HEK293 (cell line): ENCODE results near the gene MBD6.
A peak's percentile ranks its signal among the peaks of the same experiment; 100 is the strongest.

Experiments used
- KLF8 ChIP-seq: fragments of 450-650 bp; formaldehyde crosslinking; IDR thresholded peaks from 2 replicates; pipeline ENCODE4 v1.5.1; 2016; ENCODE audit warnings: missing biosample characterization, missing genetic modification characterization
- SP3 ChIP-seq: fragments of 450-650 bp; formaldehyde crosslinking; IDR thresholded peaks from 2 replicates; pipeline ENCODE4 v1.5.1; 2016; ENCODE audit warnings: missing biosample characterization, missing genetic modification characterization
- SP7 ChIP-seq: fragments of 450-650 bp; formaldehyde crosslinking; IDR thresholded peaks from 2 replicates; pipeline ENCODE4 v1.5.1; 2016; ENCODE audit warnings: missing biosample characterization, missing genetic modification characterization
- YY2 ChIP-seq: fragments of 450-650 bp; formaldehyde crosslinking; IDR thresholded peaks from 2 replicates; pipeline ENCODE4 v1.5.1; 2016; ENCODE audit warnings: missing biosample characterization, missing genetic modification characterization
- ZBTB44 ChIP-seq: fragments of 450-650 bp; IDR thresholded peaks from 2 replicates; pipeline ENCODE4 v1.5.1; 2018; ENCODE audit warnings: missing biosample characterization, mild to moderate bottlenecking, missing genetic modification characterization
- ZIC2 ChIP-seq: fragments of 450-650 bp; formaldehyde crosslinking; IDR thresholded peaks from 2 replicates; pipeline ENCODE4 v1.5.1; 2016; ENCODE audit warnings: missing biosample characterization, missing genetic modification characterization
- ZNF157 ChIP-seq: fragments of 450-650 bp; formaldehyde crosslinking; IDR thresholded peaks from 2 replicates; pipeline ENCODE4 v1.5.1; 2016; ENCODE audit warnings: missing biosample characterization, missing genetic modification characterization
- ZNF175 ChIP-seq: fragments of 450-650 bp; formaldehyde crosslinking; IDR thresholded peaks from 2 replicates; pipeline ENCODE4 v1.5.1; 2016; ENCODE audit warnings: missing biosample characterization, missing genetic modification characterization
- ZNF221 ChIP-seq: fragments of 450-650 bp; formaldehyde crosslinking; IDR thresholded peaks from 2 replicates; pipeline ENCODE4 v1.5.1; 2017; ENCODE audit warnings: missing biosample characterization, missing genetic modification characterization, borderline replicate concordance
- ZNF239 ChIP-seq: fragments of 450-650 bp; formaldehyde crosslinking; IDR thresholded peaks from 2 replicates; pipeline ENCODE4 v1.5.1; 2016; ENCODE audit warnings: missing biosample characterization, missing genetic modification characterization
- ZNF280C ChIP-seq: fragments of 450-650 bp; formaldehyde crosslinking; IDR thresholded peaks from 2 replicates; pipeline ENCODE4 v1.5.1; 2016; ENCODE audit warnings: missing biosample characterization, missing genetic modification characterization
- ZNF341 ChIP-seq: fragments of 450-650 bp; formaldehyde crosslinking; IDR thresholded peaks from 2 replicates; pipeline ENCODE4; 2016; ENCODE audit warnings: low read depth, missing biosample characterization, missing genetic modification characterization
- ZNF354C ChIP-seq: fragments of 450-650 bp; formaldehyde crosslinking; IDR thresholded peaks from 2 replicates; pipeline ENCODE4 v1.5.1; 2016; ENCODE audit warnings: missing biosample characterization, missing genetic modification characterization, low read depth, borderline replicate concordance
- ZNF37A ChIP-seq: fragments of 450-650 bp; IDR thresholded peaks from 2 replicates; pipeline ENCODE4 v1.5.1; 2018; ENCODE audit warnings: missing biosample characterization, missing genetic modification characterization
- ZNF398 ChIP-seq: fragments of 450-650 bp; formaldehyde crosslinking; IDR thresholded peaks from 2 replicates; pipeline ENCODE4 v1.5.1; 2017; ENCODE audit warnings: missing biosample characterization, missing genetic modification characterization
- ZNF48 ChIP-seq: fragments of 450-650 bp; formaldehyde crosslinking; IDR thresholded peaks from 2 replicates; pipeline ENCODE4 v1.5.1; 2016; ENCODE audit warnings: missing biosample characterization, missing genetic modification characterization
- ZNF571 ChIP-seq: fragments of 450-650 bp; formaldehyde crosslinking; IDR thresholded peaks from 2 replicates; pipeline ENCODE4 v1.5.0; 2017; ENCODE audit warnings: missing biosample characterization, missing genetic modification characterization
- ZNF629 ChIP-seq: fragments of 450-650 bp; formaldehyde crosslinking; IDR thresholded peaks from 2 replicates; pipeline ENCODE4 v1.5.1; 2017; ENCODE audit warnings: missing biosample characterization, missing genetic modification characterization
- ZNF670 ChIP-seq: fragments of 450-650 bp; formaldehyde crosslinking; IDR thresholded peaks from 2 replicates; pipeline ENCODE4 v1.5.1; 2016; ENCODE audit warnings: missing biosample characterization, missing genetic modification characterization, low read depth
- ZNF768 ChIP-seq: fragments of 450-650 bp; formaldehyde crosslinking; IDR thresholded peaks from 2 replicates; pipeline ENCODE4 v1.5.1; 2018; ENCODE audit warnings: missing biosample characterization, mild to moderate bottlenecking, missing genetic modification characterization
- ZNF777 ChIP-seq: fragments of 450-650 bp; formaldehyde crosslinking; IDR thresholded peaks from 2 replicates; pipeline ENCODE4 v1.5.1; 2017; ENCODE audit warnings: missing biosample characterization, missing genetic modification characterization, borderline replicate concordance
- ZXDB ChIP-seq: fragments of 450-650 bp; formaldehyde crosslinking; IDR thresholded peaks from 2 replicates; pipeline ENCODE4 v1.5.1; 2016; ENCODE audit warnings: missing biosample characterization, missing genetic modification characterization

MBD6 gene

GRCh38 chr12:57549909-57550640, 27.5 kb downstream of the MBD6 start, which contains the start of gene KIF5A (continued):
- TF ChIP-seq ZNF175 (tag by site-specific recombination) (no peak), YY2 (tag by site-specific recombination) (0 out of 2 replicates have a peak, but pooled peaks have one; percentile 41), SP7 (tag by site-specific recombination) (peak; percentile 41; the same call in 1 of the 2 replicates), ZIC2 (tag by site-specific recombination) (no peak), ZNF398 (tag by site-specific recombination) (no peak), ZNF221 (no peak), ZNF629 (tag by site-specific recombination) (peak; percentile 37; the same call in 1 of the 2 replicates), ZNF157 (tag by site-specific recombination) (no peak), ZNF48 (no peak), ZNF239 (tag by site-specific recombination) (no peak), KLF8 (tag by site-specific recombination) (peak; percentile 61; the same call in 1 of the 2 replicates), SP3 (tag by site-specific recombination) (peak; percentile 72), ZNF571 (tag by site-specific recombination) (no peak), ZNF37A (tag by site-specific recombination) (no peak), ZNF777 (tag by site-specific recombination) (no peak), ZNF280C (no peak), ZXDB (tag by site-specific recombination) (peak; percentile 76), ZBTB44 (no peak), ZNF670 (tag by site-specific recombination) (no peak), ZNF354C (tag by site-specific recombination) (no peak), ZNF768 (tag by site-specific recombination) (no peak), ZNF341 (tag by site-specific recombination) (peak; percentile 69)
